Psoas muscle (tissue), 8 donors: ENCODE results near the gene PTPRN. TPM values are rescaled to one million over a fixed set of nuclear protein-coding genes. Genes with fewer than 3 reads are reported as not detected.
A peak's percentile ranks its signal among the peaks of the same experiment; 100 is the strongest.

Experiments used
- ATAC-seq, 4 donors: fragments of 200-7000 bp; cut with Tn5 transposase; one replicate each; pipeline ENCODE4 v1.9.1; 2020; ENCODE audit warnings: moderate library complexity in 3 of 4, mild to moderate bottlenecking in 2 of 4
- DNase-seq, 2 donors: peaks; one replicate each; pipeline ENCODE4 v3.0.0-alpha.2; 2020
- H3K27ac ChIP-seq: fragments of 200-600 bp; one replicate; pipeline ENCODE4 v1.8.0; 2022
- H3K27me3 ChIP-seq, 3 donors: fragments of 200-600 bp in 1 of 3; one replicate each; pipeline versions ENCODE4 v1.6.1 to v1.8.0; 2013 to 2022; ENCODE audit warnings: low read length in 2 of 3, mild to moderate bottlenecking in 2 of 3, moderate library complexity in 1 of 3; ENCODE audit not compliant: insufficient read depth in 3 of 3
- H3K36me3 ChIP-seq, 2 donors: fragments of 200-600 bp in 1 of 2; one replicate each; pipeline versions ENCODE4 v1.6.1 to v1.8.0; 2013 to 2022; ENCODE audit warnings: low read depth in 1 of 2, mild to moderate bottlenecking in 1 of 2, moderate library complexity in 1 of 2; ENCODE audit not compliant: insufficient read depth in 1 of 2
- H3K4me1 ChIP-seq: fragments of 200-600 bp; one replicate; pipeline ENCODE4 v1.8.0; 2022
- H3K4me3 ChIP-seq: fragments of 200-600 bp; one replicate; pipeline ENCODE4 v1.8.0; 2022; ENCODE audit warnings: mild to moderate bottlenecking
- H3K9me3 ChIP-seq: fragments of 200-600 bp; one replicate; pipeline ENCODE4 v1.8.0; 2022
- CTCF ChIP-seq: fragments of 200-600 bp; IDR thresholded peaks from one replicate; pipeline ENCODE4 v1.8.0; 2022; ENCODE audit warnings: antibody characterized with exemption
- WGBS, 3 donors: extraction: QIAGEN DNeasy Blood & Tissue Kit; methylation state at CpG; one replicate each; pipeline versions ENCODE4 v1.1.6 to v1.1.7; 2013; 5-methylcytosine and 5-hydroxymethylcytosine counted together
- intact Hi-C, 2 donors: fragments of 100-400 bp; cut with DNase I; formaldehyde crosslinking; loops; one replicate each; pipeline versions ENCODE4 v1.11.0 to v1.14.2; 2022
- polyA plus RNA-seq, 3 donors: library from polyadenylated mRNA; stranded (reverse); fragments of 200-250 nt; gene quantifications; one replicate each; pipeline ENCODE4 v1.2.3, GENCODE V29; 2013
- total RNA-seq, 4 donors: library from RNA; stranded (reverse); fragmentation: NEBNext Ultra II Directional in 2 of 4; extraction: Animal tissue kit (Norgen Biotek cat#: 25700) in 2 of 4; gene quantifications; one replicate each; pipeline versions ENCODE4 v1.2.1 to v1.2.4, GENCODE V29; 2021 to 2023
- donor health status: healthy with polysubstance abuse.
- donor health status: DM: no; HTN: no; CAD: no; lungs with moderate emphysema.
- donor health status: Bipolar disorder and iron deficiency.
- donor health status: healthy.
- donor health status: DM: yes; HTN: yes; CAD: no.
- donor health status: DM: no; HTN: no; CAD: no.
- donor health status: DM: no; HTN: no; CAD: no.
- donor health status: DM: yes; HTN: yes; CAD: no.

The PTPRN gene
- total and polyA plus RNA-seq, 7 donors = 0.03 to 1.1 (median 0.17) TPM; not detected in 2

- no peak for DNase-seq
- WGBS, 3 donors = 73 to 85% (median 75%) methylated on average over 17 of the region's 17 CpGs
- Histone ChIP-seq H3K27ac (peak overlapping the region; percentile 94), H3K4me1 (peaks cover 59% of the 10 kb centered on the region), H3K9me3 (no peaks in the 10 kb centered on the region), H3K36me3 (peaks cover 0 to 55% of the 10 kb centered on the region in 2 donors), H3K27me3 (no peaks in the 10 kb centered on the region), H3K4me3 (peak overlapping the region; percentile 75)
- intact Hi-C loops = loop anchor here in 1 of 2 donors (10.0 kb wide), 1 partner anchor 47 kb away; no protein-coding TSS in a partner anchor
- ATAC-seq = peak in 1 of 4 donors; percentile 16
- no peak for TF ChIP-seq CTCF
Measured at GRCh38 chr2:219247678-219248642, 61.2 kb downstream of the PTPRN start.

GRCh38 chr2:219246559-219246958, 62.6 kb downstream of the PTPRN start:
- H3K36me3 ChIP-seq = peaks cover 0 to 48% of the 10 kb centered on the region in 2 donors
- H3K4me3 ChIP-seq = peak overlapping the region; percentile 95
- H3K9me3 ChIP-seq = no peaks in the 10 kb centered on the region
- H3K27me3 ChIP-seq = no peaks in the 10 kb centered on the region
- ATAC-seq (no peak), DNase-seq (no peak)
- no peak for TF ChIP-seq CTCF
- peaks cover 52% of the 10 kb centered on the region for H3K4me1 ChIP-seq
- H3K27ac ChIP-seq = peak overlapping the region; percentile 94
- 90 to 94% (median 92%) methylated on average over 10 of the region's 10 CpGs for WGBS, 3 donors
- intact Hi-C loops = loop anchor here in 1 of 2 donors (10.0 kb wide), 1 partner anchor 48 kb away; no protein-coding TSS in a partner anchor

GRCh38 chr2:219245899-219246230, 63.3 kb downstream of the PTPRN start:
- peaks cover 0 to 41% of the 10 kb centered on the region in 2 donors for H3K36me3 ChIP-seq
- no peak for TF ChIP-seq CTCF
- no peaks in the 10 kb centered on the region for H3K27me3 ChIP-seq
- H3K4me1 ChIP-seq = peaks cover 45% of the 10 kb centered on the region
- DNase-seq (no peak), ATAC-seq (no peak)
- peak overlapping the region; percentile 94 for H3K27ac ChIP-seq
- peak overlapping the region; percentile 95 for H3K4me3 ChIP-seq
- 14 to 15% (median 14%) methylated on average over 10 of the region's 10 CpGs for WGBS, 3 donors
- intact Hi-C loops = loop anchor here in 1 of 2 donors (10.0 kb wide), 1 partner anchor 49 kb away; no protein-coding TSS in a partner anchor
- H3K9me3 ChIP-seq = no peaks in the 10 kb centered on the region

- DNase-seq = peak; percentile 96 to 97
- intact Hi-C loops = loop anchor here in 1 of 2 donors (10.0 kb wide), 1 partner anchor 49 kb away; no protein-coding TSS in a partner anchor
- H3K4me3 ChIP-seq = peak within 1 kb of the TSS; percentile 95
Measured at GRCh38 chr2:219245148-219245898, 63.9 kb downstream of the PTPRN start, which contains the start of the genes GLB1L and STK16. TSS of gene GLB1L (minus strand) at chr2:219245444. CDS start at chr2:219243573, 1,871 bp downstream. TSS of gene STK16 (plus strand) at chr2:219245479. CDS start at chr2:219246000, 521 bp downstream.

More at GRCh38 chr2:219245148-219245898, 63.9 kb downstream of the PTPRN start, which contains the start of the genes GLB1L and STK16:
- H3K9me3 ChIP-seq = no peaks in the 10 kb centered on the region
- ATAC-seq = peak; percentile 86 to 95 (median 92)
- peak within 1 kb of the TSS; percentile 94 for H3K27ac ChIP-seq
- H3K36me3 ChIP-seq = peaks cover 0 to 36% of the 10 kb centered on the region in 2 donors
- peaks cover 39% of the 10 kb centered on the region for H3K4me1 ChIP-seq
- H3K27me3 ChIP-seq = no peaks in the 10 kb centered on the region
- WGBS, 3 donors = 0 to 1% (median 0%) methylated on average over 44 to 46 of the region's 46 CpGs
- no peak for TF ChIP-seq CTCF
